ENCODE results near the gene TRIM71. TPM values are rescaled to one million over a fixed set of nuclear protein-coding genes. Genes with fewer than 3 reads are reported as not detected.
"Not testable (repeated sequence)": the region's sequence is repeated elsewhere in the genome, so short reads cannot be mapped to it uniquely, and the experiment has no call there.

TRIM71 gene
- total RNA-seq, 4 donors from 2014 or later = not detected

DNA sequence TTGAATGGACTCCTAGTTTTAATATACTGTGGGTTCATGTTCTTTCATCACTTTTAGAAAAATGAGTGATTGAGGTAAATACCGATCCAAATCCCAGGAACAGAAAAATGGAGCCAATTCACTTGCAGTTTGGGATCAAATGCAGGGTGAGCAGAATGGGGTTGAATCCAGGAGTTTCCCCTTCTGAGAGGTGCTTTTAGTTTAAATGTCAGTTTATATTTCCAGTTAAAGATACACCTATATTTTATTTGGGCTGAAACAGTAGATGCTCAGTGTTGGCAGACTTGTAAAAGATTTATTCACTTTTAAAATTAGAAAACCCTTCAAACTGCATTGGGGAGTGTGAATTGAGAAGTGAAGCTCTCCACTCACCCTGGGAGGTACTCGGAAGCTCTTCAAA lies 2.6 kb downstream of the TRIM71 start:
- no peak overlapping the region for H3K27ac ChIP-seq
- ATAC-seq = no peak
- TF ChIP-seq EP300 (IDR thresholded peaks at IDR 0.05) (no peak), POLR2AphosphoS5 (IDR thresholded peaks at IDR 0.05) (no peak), POLR2A (IDR thresholded peaks at IDR 0.05) (no peak)
- TF ChIP-seq, protein P1, sequence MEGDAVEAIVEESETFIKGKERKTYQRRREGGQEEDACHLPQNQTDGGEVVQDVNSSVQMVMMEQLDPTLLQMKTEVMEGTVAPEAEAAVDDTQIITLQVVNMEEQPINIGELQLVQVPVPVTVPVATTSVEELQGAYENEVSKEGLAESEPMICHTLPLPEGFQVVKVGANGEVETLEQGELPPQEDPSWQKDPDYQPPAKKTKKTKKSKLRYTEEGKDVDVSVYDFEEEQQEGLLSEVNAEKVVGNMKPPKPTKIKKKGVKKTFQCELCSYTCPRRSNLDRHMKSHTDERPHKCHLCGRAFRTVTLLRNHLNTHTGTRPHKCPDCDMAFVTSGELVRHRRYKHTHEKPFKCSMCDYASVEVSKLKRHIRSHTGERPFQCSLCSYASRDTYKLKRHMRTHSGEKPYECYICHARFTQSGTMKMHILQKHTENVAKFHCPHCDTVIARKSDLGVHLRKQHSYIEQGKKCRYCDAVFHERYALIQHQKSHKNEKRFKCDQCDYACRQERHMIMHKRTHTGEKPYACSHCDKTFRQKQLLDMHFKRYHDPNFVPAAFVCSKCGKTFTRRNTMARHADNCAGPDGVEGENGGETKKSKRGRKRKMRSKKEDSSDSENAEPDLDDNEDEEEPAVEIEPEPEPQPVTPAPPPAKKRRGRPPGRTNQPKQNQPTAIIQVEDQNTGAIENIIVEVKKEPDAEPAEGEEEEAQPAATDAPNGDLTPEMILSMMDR (IDR thresholded peaks at IDR 0.05) = no peak
- WGBS, 2 donors (ENCODE audit: low coverage in 1 of 2) = 64 to 81% methylated on average over 2 of the region's 2 CpGs
- H3K9me3 ChIP-seq = no peaks in the 10 kb centered on the region
- H3K4me3 ChIP-seq = no peak overlapping the region
- peaks cover 99% of the 10 kb centered on the region for H3K27me3 ChIP-seq
- no peaks in the 10 kb centered on the region for H3K36me3 ChIP-seq
- peaks cover 0 to 36% (median 17%) of the 10 kb centered on the region in 3 donors for H3K4me1 ChIP-seq

DNA sequence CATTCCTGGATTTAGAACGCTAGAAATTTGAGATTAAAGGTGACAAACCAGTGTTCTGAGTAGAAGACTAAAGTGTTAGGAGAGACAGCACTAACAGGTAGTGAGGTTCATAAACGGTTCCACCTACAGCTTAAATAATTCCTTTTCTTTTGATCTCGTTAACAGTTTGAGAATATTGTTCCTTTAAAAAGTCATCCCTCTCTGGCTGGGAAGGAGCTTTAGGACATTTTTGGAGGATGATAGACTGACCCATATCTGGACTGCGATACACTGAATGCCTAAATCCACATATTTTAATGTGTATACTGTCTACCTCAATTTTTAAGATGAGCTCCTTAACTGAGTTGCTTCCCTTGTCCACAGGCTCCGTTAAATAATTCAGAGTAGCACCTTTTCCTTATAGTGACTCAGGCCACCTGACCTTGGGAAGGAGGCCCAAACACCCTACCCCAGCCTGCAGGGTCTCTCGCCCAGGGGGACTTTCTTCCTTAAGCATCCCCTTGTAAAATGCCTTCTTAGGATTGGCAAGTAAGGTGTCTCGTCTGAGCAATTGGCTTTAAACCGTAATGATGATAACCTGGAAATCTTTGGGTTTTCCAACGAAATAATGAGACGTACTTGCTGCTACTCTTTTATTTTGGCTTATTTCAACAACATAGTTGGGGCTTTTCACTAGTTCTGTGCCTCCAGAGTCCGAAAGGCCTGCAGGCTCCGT lies 3.3 kb downstream of the TRIM71 start:
- Histone ChIP-seq H3K4me3 (no peak overlapping the region), H3K27ac (no peak overlapping the region), H3K27me3 (peaks cover 97% of the 10 kb centered on the region), H3K9me3 (no peaks in the 10 kb centered on the region), H3K36me3 (no peaks in the 10 kb centered on the region), H3K4me1 (peaks cover 0 to 34% (median 17%) of the 10 kb centered on the region in 3 donors)
- no peak for ATAC-seq
- 68 to 95% methylated on average over 4 to 5 of the region's 12 CpGs for WGBS, 2 donors (ENCODE audit: low coverage in 1 of 2)
- no peak for TF ChIP-seq EP300 (IDR thresholded peaks at IDR 0.05)
- TF ChIP-seq POLR2A (IDR thresholded peaks at IDR 0.05) = no peak
- no peak for TF ChIP-seq POLR2AphosphoS5 (IDR thresholded peaks at IDR 0.05)
- TF ChIP-seq, protein P1 (IDR thresholded peaks at IDR 0.05) = no peak

DNA sequence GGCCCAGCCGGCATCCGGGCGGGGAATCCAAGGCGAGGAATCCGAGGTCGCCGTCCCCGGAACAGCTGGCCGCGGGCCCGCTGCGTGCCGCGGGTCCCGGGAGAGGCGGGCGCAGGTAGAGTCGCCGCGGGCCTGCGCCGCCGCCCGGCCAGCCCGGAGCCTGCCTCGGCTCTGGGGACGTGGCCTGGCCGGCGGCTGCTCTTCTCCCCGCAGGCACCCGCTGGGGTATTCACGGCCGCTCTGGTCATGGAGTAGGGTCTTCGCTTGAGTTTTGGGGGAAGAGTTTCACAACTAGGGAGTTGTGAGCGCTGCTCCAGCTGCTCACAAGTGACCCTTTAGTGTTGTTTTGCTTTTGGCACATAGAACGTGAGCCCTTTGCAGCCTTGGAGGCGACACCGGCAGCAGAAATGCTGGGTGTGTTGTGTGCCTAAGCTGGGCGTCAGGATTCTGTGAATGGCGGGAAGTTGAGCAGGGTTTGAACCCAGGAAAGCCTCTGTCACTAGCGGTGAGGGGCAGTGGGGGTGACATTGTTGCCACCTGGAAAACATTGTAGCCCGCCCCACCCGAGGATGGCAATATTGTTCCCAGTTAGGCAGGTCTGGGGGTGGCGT lies 4.0 kb downstream of the TRIM71 start:
- Histone ChIP-seq H3K4me1 (peaks cover 0 to 27% (median 12%) of the 10 kb centered on the region in 3 donors), H3K27me3 (peaks cover 92% of the 10 kb centered on the region), H3K9me3 (no peaks in the 10 kb centered on the region), H3K36me3 (no peaks in the 10 kb centered on the region), H3K27ac (no peak overlapping the region), H3K4me3 (no peak overlapping the region)
- WGBS, 2 donors (ENCODE audit: low coverage in 1 of 2) = 67 to 94% methylated on average over 1 to 3 of the region's 44 CpGs
- ATAC-seq = no peak
- TF ChIP-seq POLR2AphosphoS5 (IDR thresholded peaks at IDR 0.05) (no peak), POLR2A (IDR thresholded peaks at IDR 0.05) (no peak), EP300 (IDR thresholded peaks at IDR 0.05) (no peak)
- TF ChIP-seq, protein P1 (IDR thresholded peaks at IDR 0.05) = no peak

DNA sequence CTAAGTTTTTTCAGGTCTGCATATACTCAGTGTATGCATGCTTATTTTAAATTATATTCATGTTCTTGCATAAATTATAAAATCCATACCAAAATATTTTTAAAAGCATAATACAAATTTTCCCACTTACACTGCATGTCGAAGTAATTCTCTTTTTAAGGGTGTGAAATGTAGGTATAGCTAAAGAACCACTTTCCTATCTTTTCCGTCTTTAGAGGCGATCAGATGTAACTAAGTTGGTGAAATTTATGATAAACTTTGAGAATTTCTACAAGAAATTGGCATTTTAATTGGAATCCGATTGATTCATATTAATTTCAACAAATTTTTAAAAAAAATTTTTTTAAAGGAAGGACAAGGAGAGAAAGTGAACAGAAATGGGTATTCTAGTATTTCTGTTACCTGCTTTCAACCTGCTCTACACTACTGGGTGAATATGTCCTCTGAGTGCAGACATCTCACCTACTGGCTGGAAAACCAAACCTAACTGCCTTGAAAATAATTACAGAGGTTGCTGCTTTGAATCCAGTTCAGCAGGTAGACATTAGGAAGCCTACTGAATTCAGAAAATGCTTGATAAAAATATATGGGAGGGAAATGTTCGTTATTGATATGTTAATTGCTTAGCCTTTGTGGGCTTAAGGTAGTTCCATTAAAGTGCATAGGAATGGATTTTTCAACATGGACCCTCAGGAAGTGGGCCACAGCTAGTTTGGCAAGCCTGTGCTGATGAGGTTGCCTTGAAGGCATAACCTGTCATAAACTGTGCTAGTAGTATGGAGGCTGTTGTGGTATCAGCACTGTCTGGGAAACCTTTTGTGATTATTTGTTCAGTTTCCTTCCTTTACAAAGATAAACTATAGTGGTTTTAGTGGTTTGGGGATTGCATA lies 5.1 kb downstream of the TRIM71 start:
- Histone ChIP-seq H3K4me1 (peaks cover 0 to 16% (median 1%) of the 10 kb centered on the region in 3 donors), H3K4me3 (no peak overlapping the region), H3K27ac (no peak overlapping the region), H3K36me3 (no peaks in the 10 kb centered on the region), H3K9me3 (no peaks in the 10 kb centered on the region), H3K27me3 (peaks cover 81% of the 10 kb centered on the region)
- no peak for ATAC-seq
- TF ChIP-seq EP300 (IDR thresholded peaks at IDR 0.05) = no peak
- no peak for TF ChIP-seq POLR2A (IDR thresholded peaks at IDR 0.05)
- TF ChIP-seq POLR2AphosphoS5 (IDR thresholded peaks at IDR 0.05) = no peak
- TF ChIP-seq, protein P1 (IDR thresholded peaks at IDR 0.05) = no peak
- WGBS, 2 donors (ENCODE audit: low coverage in 1 of 2) = 88% methylated on average over 5 of the region's 5 CpGs

DNA sequence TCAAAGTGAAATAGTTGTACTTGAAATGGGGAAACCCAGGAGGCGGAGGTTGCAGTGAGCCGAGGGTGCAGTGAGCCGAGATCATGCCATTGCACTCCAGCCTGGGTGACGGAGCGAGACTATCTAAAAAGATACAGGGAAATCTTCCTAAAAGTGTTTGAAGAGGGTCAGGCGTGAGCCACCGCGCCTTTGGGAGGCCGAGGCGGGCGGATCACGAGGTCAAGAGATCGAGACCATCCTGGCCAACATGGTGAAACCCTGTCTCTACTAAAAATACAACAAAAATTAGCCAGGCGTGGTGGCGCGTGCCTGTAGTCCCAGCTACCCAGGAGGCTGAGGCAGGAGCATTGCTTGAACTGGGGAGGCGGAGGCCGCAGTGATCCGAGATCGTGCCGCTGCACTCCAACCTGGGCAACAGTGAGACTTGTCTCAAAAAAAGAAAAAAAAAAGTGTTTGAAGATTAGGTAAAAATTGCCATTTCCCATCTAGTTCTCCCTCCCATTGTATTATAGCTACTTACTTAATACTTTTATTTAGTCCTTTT lies 5.9 kb downstream of the TRIM71 start:
- not testable (repeated sequence) for H3K4me3 ChIP-seq, H3K36me3 ChIP-seq, H3K27ac ChIP-seq, H3K4me1 ChIP-seq, ATAC-seq, H3K9me3 ChIP-seq
- WGBS, 2 donors (ENCODE audit: low coverage in 1 of 2) = 89 to 94% methylated on average over 12 to 14 of the region's 21 CpGs
- peaks cover 73% of the 10 kb centered on the region for H3K27me3 ChIP-seq
